Subcutaneous adipose tissue (tissue), 4 donors: ENCODE measurements around the gene OCRL. TPM values are rescaled to one million over a fixed set of nuclear protein-coding genes. Genes with fewer than 3 reads are reported as not detected.

Experiments
- total RNA-seq, 4 donors: library from RNA; depleted of rRNA; stranded (reverse); fragments of >200 nt; gene quantifications; one replicate each; pipeline ENCODE4 v1.1.0, GENCODE V29; 2016
- TF ChIP-seq, protein P1 (sequence below): fragments of 450-650 bp; IDR thresholded peaks from one replicate; pipeline ENCODE4 v1.5.1; 2016; ENCODE audit warnings: low read depth, mild to moderate bottlenecking, control low read depth, antibody characterized with exemption, moderate library complexity

The OCRL gene
- total RNA-seq, 4 donors from 2014 or later: 20.3 to 25.7 (median 22.0) TPM

DNA sequence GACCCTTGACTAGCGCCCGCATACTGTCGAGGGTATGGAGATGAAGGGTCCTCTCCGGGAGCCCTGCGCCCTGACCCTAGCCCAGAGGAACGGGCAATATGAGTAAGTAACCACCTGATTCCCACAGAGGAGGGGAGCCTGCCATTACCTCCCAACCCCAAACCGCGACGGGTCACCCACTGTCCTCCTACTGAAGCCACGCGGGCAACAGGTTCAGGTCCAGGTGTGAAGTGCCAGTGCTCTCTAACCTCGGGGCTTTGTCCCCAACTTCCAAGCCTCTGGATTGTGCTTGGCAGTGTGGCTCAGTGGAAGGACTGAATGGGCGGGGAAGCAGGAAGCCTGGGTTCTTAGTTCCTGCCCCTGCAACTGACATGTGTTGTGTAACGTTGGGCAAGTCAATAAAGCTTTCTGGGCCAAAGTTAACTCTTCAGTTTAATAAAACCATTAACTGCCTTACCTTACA, 694 bp downstream of the OCRL start:
- TF ChIP-seq, protein P1, sequence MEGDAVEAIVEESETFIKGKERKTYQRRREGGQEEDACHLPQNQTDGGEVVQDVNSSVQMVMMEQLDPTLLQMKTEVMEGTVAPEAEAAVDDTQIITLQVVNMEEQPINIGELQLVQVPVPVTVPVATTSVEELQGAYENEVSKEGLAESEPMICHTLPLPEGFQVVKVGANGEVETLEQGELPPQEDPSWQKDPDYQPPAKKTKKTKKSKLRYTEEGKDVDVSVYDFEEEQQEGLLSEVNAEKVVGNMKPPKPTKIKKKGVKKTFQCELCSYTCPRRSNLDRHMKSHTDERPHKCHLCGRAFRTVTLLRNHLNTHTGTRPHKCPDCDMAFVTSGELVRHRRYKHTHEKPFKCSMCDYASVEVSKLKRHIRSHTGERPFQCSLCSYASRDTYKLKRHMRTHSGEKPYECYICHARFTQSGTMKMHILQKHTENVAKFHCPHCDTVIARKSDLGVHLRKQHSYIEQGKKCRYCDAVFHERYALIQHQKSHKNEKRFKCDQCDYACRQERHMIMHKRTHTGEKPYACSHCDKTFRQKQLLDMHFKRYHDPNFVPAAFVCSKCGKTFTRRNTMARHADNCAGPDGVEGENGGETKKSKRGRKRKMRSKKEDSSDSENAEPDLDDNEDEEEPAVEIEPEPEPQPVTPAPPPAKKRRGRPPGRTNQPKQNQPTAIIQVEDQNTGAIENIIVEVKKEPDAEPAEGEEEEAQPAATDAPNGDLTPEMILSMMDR: no peak

DNA sequence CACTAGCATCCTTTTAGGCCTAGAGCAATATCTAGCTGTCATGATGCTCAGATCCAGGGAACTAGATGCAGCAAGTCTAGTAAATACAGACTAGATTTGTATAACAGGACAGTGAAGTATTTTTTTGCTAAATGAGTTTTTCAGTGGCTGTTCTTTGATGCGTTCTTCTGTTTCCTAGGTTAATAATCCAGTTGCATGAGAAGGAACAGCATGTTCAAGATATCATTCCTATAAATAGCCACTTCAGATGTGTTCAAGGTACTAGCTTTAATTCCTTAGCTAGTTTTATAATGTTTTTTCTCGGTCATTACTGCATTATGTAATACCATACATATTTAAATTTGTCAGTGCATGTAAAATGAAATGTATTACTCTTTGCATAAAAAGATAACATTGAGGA, 4.7 kb downstream of the OCRL start:
- TF ChIP-seq, protein P1: no peak

DNA sequence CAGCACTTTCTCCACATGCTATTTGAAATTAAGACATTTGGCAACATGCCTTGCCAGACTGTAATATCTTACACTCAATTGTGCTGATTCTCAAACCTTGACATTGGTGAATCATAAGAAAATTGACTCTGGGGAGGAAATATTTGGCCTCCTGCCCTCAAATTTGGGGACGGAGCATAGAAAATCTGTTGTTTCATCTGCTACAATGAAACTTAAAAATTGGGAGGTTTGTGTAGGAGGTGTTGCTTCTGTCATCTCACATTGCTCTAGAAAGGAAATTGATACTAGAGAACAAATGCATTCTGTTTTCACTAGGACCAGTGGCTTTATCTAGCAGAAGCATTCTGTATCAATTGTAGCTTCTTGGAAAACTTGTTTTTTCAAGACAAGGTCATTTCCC, 5.3 kb downstream of the OCRL start:
- TF ChIP-seq, protein P1: no peak

DNA sequence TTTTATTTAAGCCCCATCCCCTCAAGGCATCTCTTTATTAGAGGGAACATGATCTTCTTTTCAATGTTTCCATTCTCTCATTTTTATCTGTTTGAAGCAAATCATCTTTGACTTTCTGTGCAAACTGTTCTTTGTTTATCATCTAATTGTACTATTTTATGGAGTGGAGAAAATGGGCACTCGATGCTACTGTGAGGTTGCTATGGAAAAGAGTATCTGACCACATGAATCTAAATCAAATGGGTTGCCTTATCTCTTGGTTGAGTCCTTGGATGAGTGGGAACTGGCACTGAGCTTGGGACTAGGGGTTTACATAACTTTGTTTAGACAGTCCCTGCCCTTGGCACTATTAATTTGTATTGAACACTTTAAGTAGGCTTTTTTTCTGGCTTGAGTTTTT, 9.1 kb downstream of the OCRL start:
- TF ChIP-seq, protein P1: no peak

DNA sequence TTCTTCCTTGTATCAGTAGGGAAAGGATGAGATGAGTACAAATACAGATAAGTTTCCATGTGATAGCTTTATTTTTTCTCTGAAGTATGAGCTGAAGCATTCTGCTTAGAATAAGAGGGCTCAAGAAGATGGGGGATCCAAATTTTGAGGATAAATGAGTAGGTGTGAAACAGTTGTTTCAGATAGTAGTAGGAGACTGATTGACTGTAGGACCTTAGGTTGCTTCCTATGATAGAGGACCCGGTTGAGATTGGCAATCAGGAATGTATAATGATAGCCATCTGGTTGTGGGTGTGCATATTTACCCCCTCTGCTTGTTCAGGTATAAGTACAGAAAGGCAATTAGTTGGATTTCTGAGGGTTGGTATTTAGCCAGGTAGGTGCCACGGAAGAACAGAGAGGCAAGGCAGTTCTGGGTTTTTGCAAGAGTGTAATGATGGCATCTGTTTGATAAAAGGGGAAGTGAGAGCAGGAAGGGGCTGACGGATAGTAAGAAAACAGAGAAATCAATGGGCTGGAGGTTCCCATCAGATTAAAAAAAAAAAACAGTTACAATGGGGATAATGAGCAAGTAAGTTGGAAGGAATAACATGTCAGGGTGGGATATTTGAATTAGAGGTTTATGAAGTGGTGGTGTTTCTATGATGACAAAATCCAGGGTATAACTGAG, 13.7 kb downstream of the OCRL start:
- TF ChIP-seq, protein P1: no peak

DNA sequence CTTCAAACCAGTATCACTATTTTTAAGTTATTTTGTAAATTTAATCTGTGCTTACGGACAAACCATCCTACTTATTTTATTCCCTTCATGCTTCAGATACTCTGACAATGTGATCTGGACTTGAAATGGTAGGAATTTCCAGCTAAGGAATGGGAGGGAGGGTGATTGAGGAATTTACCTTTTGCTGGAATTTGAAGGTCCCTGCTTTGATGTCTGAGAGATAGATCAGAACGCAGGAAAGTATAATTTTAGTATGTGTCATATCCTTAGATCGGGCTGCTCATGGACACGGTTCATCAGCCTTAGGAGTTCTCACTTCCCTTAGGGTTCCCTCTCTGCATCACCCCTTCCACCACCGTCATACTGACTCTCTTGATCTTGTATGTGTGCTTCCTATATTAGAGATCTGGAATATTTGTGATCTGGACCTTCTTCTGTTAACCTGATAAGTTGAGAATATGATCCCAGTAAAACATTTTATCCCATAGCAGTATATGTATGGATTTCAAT, 16.8 kb downstream of the OCRL start:
- TF ChIP-seq, protein P1: no peak

DNA sequence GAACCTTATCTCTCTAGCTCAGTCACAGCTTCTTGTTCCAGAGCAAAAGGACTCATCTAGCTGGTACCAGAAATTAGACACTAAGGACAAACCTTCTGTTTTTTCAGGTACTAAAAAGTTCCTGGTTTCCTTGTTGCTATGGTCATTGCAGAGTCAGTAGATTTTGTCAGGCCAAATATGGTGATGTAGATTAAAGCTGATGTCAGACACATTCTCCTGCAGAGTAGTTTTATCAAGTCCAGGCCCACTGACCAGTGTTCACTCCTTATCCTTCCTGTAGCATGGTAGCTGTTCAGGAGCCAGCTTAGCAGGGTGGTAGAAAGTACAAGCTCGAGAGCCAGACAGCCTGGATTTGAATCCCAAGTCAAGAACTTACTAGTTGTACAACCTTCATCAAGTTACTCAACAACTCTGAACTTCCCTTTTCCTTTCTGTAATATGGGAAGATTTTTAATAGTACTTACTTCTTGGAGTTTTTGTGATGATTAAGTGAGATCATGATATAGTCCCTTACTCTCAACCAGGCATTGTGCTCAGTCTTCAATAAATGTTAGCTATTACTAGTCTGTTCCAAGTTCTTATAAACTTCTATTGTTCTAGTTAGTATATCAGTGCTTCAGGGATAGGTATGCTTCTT, 17.9 kb downstream of the OCRL start:
- TF ChIP-seq, protein P1: no peak
